GM23338 (cell line): Measurements from ENCODE around the gene DDX41. TPM values are rescaled to one million over a fixed set of nuclear protein-coding genes. Genes with fewer than 3 reads are reported as not detected.

ENCODE experiments used
- CREB1 ChIP-seq: fragments of 250-450 bp; sonication (Bioruptor Pico); IDR thresholded peaks from 2 replicates; pipeline ENCODE4 v1.5.0; 2020; ENCODE audit warnings: low read depth, mild to moderate bottlenecking, moderate library complexity
- CTCF ChIP-seq, 2 experiments: fragments of 200-600 bp in 1 of 2; sonication (generic) in 1 of 2; conservative IDR thresholded peaks; 2 replicates each; pipeline versions ENCODE4 v1.5.1 to v1.6.1; 2016 to 2017; ENCODE audit warnings: antibody characterized with exemption in 2 of 2, low read depth in 2 of 2, mild to moderate bottlenecking in 2 of 2, moderate library complexity in 1 of 2
- EZH2 ChIP-seq: fragments of 200-600 bp; sonication (generic); IDR thresholded peaks from one replicate; pipeline ENCODE4 v1.8.0; 2017; ENCODE audit warnings: antibody characterized with exemption, mild to moderate bottlenecking, low read depth; ENCODE audit not compliant: unreplicated experiment
- JUNB ChIP-seq: IDR thresholded peaks from one replicate; pipeline ENCODE4 v1.6.1; 2016; ENCODE audit warnings: antibody characterized with exemption; ENCODE audit not compliant: unreplicated experiment
- NANOG ChIP-seq: IDR thresholded peaks from 2 replicates; pipeline ENCODE4 v1.6.1; 2016; ENCODE audit warnings: antibody characterized with exemption, borderline replicate concordance
- REST ChIP-seq: IDR thresholded peaks from one replicate; pipeline ENCODE4 v1.6.1; 2018; ENCODE audit warnings: antibody characterized with exemption; ENCODE audit not compliant: unreplicated experiment
- ZNF114 ChIP-seq: fragments of 250-450 bp; sonication (Bioruptor Pico); IDR thresholded peaks from 2 replicates; pipeline ENCODE4 v1.5.0; 2020; ENCODE audit warnings: mild to moderate bottlenecking, moderate library complexity
- ZNF331 ChIP-seq: fragments of 250-450 bp; sonication (Bioruptor Pico); IDR thresholded peaks from 2 replicates; pipeline ENCODE4 v1.5.0; 2020; ENCODE audit warnings: low read depth, mild to moderate bottlenecking, moderate library complexity
- ZNF462 ChIP-seq: fragments of 250-450 bp; sonication (Bioruptor Pico); IDR thresholded peaks from 2 replicates; pipeline ENCODE4 v1.5.0; 2020; ENCODE audit warnings: mild to moderate bottlenecking, moderate library complexity
- polyA plus RNA-seq: library from polyadenylated mRNA; unstranded; fragments of >200 nt; fragmentation: Nextera tagmentation; extraction: Ambion mirVana; gene quantifications from 2 replicates; pipeline ENCODE4 v1.2.1, GENCODE V29; 2016
- total RNA-seq: library from RNA; depleted of rRNA; stranded (reverse); fragments of >200 nt; shearing (Covaris generic); gene quantifications from 2 replicates; pipeline ENCODE4 v1.2.3, GENCODE V29; 2014

Gene DDX41
- total and polyA plus RNA-seq, 2 experiments from 2014 or later, result 67.1 to 139 TPM

GRCh38 chr5:177505075-177505474 is 11.7 kb downstream of the DDX41 start (continued):
- TF ChIP-seq ZNF462 (no peak), CREB1 (CRISPR knock-in tag) (no peak), REST (no peak), ZNF331 (CRISPR knock-in tag) (no peak), EZH2 (no peak), NANOG (no peak), CTCF (conservative IDR thresholded peaks at IDR 0.05; ENCODE audit: low read depth in 2 of 2) (no peak), JUNB (no peak), ZNF114 (CRISPR knock-in tag) (no peak)
